Measurements from ENCODE around the gene ABCG4. TPM values are rescaled to one million over a fixed set of nuclear protein-coding genes. Genes with fewer than 3 reads are reported as not detected.

The ABCG4 gene
- total and polyA plus RNA-seq, 4 donors: 0.03 to 0.17 (median 0.05) TPM; not detected in 1

DNA sequence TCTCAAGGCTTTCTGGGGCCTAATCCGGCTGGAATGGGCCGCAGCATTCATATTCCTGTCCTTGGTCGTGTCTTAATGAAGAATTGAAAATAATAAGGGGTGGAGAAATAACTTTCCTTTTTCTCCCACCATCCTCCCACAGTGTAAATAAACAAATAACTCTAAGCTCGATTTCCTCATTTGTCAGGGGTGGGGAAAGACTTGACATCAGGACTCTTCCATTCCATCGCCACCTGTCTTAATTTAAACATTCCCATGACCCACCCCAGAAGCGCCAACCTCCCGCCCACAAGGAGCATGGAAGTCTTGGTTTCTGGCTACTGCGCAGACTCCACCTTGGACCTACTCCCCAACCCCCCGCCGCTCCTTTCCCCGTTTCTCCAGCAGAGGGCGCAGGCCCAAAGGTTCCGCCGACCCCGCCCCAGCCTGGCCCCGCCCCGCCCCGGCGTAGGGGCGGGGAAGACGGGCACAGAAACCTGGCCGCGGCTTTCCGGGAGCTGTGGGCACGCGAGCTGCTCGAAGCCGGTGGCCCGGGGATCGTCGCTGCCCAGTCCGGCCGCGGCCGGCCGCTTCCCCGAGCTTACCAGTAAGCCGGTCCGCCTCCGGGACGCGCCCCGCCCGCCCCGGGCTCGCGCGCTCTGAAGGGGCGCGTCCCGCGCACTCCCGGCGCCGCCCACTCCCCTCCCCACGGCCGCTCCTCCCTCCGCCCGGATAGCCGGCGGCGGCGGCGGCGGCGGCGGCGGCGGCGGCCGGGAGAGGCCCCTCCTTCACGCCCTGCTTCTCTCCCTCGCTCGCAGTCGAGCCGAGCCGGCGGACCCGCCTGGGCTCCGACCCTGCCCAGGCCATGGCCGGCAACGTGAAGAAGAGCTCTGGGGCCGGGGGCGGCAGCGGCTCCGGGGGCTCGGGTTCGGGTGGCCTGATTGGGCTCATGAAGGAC lies 57.0 kb downstream of the ABCG4 start, which contains the start of gene CBL:
CBL (plus strand) TSS at position 766 of the 937 bp plus-strand sequence; CDS start at position 845, 79 bp downstream.
- no peaks in the 10 kb centered on the region for H3K27me3 ChIP-seq (ENCODE audit: control insufficient read depth in 4 of 4, insufficient read depth in 4 of 4, low read length in 3 of 4)
- WGBS: under 1% methylated on average over 88 of the region's 88 CpGs
- H3K27ac ChIP-seq (ENCODE audit: low read depth in 1 of 2, low read length in 2 of 2): peak within 1 kb of the TSS; percentile 83 to 88
- peaks cover 3 to 13% (median 11%) of the 10 kb centered on the region in 4 donors for H3K4me1 ChIP-seq (ENCODE audit: control insufficient read depth in 4 of 4, insufficient read depth in 4 of 4, low read length in 3 of 4)
- no peaks in the 10 kb centered on the region for H3K9me3 ChIP-seq (ENCODE audit: control insufficient read depth in 4 of 4, low read length in 3 of 4)
- TF ChIP-seq JUND (IDR thresholded peaks at IDR 0.05) (no peak), RAD21 (IDR thresholded peaks at IDR 0.05) (peak; percentile 67 to 68), SP1 (IDR thresholded peaks at IDR 0.05) (peak; percentile 24), EGR1 (IDR thresholded peaks at IDR 0.05; ENCODE audit: low read depth in 2 of 2) (peak in 1 of 2 donors; percentile 8), GABPA (IDR thresholded peaks at IDR 0.05 in 1 of 2, conservative IDR thresholded peaks at IDR 0.05 in 1 of 2) (no peak), TAF1 (conservative IDR thresholded peaks at IDR 0.05) (no peak), HNF4A (conservative IDR thresholded peaks at IDR 0.05) (no peak), FOXA2 (IDR thresholded peaks at IDR 0.05) (no peak), HNF4G (IDR thresholded peaks at IDR 0.05) (no peak), RXRA (IDR thresholded peaks at IDR 0.05) (no peak), FOXA1 (IDR thresholded peaks at IDR 0.05) (no peak), YY1 (IDR thresholded peaks at IDR 0.05) (peak; percentile 50), NR2F2 (IDR thresholded peaks at IDR 0.05) (peak; percentile 3)
- TF ChIP-seq, protein P1, sequence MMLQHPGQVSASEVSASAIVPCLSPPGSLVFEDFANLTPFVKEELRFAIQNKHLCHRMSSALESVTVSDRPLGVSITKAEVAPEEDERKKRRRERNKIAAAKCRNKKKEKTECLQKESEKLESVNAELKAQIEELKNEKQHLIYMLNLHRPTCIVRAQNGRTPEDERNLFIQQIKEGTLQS (IDR thresholded peaks at IDR 0.05): no peak
- TF ChIP-seq, protein P2, sequence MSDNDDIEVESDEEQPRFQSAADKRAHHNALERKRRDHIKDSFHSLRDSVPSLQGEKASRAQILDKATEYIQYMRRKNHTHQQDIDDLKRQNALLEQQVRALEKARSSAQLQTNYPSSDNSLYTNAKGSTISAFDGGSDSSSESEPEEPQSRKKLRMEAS (IDR thresholded peaks at IDR 0.05): no peak
- TF ChIP-seq, protein P3, sequence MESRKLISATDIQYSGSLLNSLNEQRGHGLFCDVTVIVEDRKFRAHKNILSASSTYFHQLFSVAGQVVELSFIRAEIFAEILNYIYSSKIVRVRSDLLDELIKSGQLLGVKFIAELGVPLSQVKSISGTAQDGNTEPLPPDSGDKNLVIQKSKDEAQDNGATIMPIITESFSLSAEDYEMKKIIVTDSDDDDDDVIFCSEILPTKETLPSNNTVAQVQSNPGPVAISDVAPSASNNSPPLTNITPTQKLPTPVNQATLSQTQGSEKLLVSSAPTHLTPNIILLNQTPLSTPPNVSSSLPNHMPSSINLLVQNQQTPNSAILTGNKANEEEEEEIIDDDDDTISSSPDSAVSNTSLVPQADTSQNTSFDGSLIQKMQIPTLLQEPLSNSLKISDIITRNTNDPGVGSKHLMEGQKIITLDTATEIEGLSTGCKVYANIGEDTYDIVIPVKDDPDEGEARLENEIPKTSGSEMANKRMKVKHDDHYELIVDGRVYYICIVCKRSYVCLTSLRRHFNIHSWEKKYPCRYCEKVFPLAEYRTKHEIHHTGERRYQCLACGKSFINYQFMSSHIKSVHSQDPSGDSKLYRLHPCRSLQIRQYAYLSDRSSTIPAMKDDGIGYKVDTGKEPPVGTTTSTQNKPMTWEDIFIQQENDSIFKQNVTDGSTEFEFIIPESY (IDR thresholded peaks at IDR 0.05): no peak
- TF ChIP-seq, protein P4, sequence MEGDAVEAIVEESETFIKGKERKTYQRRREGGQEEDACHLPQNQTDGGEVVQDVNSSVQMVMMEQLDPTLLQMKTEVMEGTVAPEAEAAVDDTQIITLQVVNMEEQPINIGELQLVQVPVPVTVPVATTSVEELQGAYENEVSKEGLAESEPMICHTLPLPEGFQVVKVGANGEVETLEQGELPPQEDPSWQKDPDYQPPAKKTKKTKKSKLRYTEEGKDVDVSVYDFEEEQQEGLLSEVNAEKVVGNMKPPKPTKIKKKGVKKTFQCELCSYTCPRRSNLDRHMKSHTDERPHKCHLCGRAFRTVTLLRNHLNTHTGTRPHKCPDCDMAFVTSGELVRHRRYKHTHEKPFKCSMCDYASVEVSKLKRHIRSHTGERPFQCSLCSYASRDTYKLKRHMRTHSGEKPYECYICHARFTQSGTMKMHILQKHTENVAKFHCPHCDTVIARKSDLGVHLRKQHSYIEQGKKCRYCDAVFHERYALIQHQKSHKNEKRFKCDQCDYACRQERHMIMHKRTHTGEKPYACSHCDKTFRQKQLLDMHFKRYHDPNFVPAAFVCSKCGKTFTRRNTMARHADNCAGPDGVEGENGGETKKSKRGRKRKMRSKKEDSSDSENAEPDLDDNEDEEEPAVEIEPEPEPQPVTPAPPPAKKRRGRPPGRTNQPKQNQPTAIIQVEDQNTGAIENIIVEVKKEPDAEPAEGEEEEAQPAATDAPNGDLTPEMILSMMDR (IDR thresholded peaks at IDR 0.05; ENCODE audit: low read depth, low read length, missing input control): peak; percentile 84
- TF ChIP-seq, protein P5, sequence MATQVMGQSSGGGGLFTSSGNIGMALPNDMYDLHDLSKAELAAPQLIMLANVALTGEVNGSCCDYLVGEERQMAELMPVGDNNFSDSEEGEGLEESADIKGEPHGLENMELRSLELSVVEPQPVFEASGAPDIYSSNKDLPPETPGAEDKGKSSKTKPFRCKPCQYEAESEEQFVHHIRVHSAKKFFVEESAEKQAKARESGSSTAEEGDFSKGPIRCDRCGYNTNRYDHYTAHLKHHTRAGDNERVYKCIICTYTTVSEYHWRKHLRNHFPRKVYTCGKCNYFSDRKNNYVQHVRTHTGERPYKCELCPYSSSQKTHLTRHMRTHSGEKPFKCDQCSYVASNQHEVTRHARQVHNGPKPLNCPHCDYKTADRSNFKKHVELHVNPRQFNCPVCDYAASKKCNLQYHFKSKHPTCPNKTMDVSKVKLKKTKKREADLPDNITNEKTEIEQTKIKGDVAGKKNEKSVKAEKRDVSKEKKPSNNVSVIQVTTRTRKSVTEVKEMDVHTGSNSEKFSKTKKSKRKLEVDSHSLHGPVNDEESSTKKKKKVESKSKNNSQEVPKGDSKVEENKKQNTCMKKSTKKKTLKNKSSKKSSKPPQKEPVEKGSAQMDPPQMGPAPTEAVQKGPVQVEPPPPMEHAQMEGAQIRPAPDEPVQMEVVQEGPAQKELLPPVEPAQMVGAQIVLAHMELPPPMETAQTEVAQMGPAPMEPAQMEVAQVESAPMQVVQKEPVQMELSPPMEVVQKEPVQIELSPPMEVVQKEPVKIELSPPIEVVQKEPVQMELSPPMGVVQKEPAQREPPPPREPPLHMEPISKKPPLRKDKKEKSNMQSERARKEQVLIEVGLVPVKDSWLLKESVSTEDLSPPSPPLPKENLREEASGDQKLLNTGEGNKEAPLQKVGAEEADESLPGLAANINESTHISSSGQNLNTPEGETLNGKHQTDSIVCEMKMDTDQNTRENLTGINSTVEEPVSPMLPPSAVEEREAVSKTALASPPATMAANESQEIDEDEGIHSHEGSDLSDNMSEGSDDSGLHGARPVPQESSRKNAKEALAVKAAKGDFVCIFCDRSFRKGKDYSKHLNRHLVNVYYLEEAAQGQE (IDR thresholded peaks at IDR 0.05): no peak
- H3K4me3 ChIP-seq (ENCODE audit: low read depth in 1 of 3, low read length in 3 of 3): peak within 1 kb of the TSS; percentile 91 to 99 (median 94)
- H3K9ac ChIP-seq (ENCODE audit: low read depth in 1 of 2, low read length in 2 of 2): peak within 1 kb of the TSS; percentile 59 to 71
- H3K36me3 ChIP-seq (ENCODE audit: control insufficient read depth in 4 of 4, insufficient read depth in 3 of 4, low read depth in 1 of 4, low read length in 3 of 4): no peaks in the 10 kb centered on the region
- peak; percentile 99 for DNase-seq (ENCODE audit: low spot score)
